Astrocyte of the hippocampus (primary cell): Measurements from ENCODE around the gene FAM124A.

ENCODE experiments used
- DNase-seq: peaks from one replicate; pipeline ENCODE4 v3.0.0; 2011; ENCODE audit warnings: low read depth, low spot score

Gene FAM124A

DNA sequence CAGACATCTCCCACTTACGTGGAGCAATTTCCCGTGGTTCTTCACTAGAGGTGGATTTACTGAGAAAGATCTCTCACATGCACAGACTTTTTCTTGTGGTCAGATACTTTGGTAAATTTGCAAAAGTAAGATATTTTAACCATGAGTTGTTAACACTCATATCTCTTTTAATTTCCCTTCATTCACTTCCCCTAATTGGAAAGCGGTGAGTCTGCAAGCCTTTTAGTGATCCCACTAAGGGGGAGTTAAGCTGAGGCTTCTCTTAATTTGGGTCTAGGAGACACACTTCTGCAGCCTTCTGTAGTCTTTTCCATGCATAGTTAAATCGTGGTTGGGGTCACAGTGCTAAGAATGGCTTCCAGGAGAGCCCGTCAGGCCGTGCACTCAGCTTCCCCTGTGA is 86.6 kb downstream of the FAM124A start:
- no peak for DNase-seq

DNA sequence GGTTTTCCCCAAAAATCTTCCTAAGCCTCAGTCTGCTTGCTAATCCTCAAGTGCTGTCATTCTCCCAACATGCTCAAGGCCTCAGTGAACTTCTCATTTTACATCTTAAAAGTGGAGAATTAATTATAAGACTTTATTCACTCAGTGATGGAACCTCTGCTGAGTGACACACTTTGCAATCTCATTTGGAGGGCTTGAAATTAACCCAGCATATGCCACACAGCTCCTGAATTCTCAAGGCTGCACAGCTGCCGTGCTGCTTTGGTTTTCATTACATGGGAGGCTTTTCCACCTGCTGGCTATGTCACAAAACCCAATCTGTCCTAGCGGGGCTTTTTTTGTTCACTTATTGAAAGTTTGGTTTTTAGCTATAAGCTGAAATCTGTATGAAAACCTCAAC is 89.0 kb downstream of the FAM124A start:
- DNase-seq, result no peak

DNA sequence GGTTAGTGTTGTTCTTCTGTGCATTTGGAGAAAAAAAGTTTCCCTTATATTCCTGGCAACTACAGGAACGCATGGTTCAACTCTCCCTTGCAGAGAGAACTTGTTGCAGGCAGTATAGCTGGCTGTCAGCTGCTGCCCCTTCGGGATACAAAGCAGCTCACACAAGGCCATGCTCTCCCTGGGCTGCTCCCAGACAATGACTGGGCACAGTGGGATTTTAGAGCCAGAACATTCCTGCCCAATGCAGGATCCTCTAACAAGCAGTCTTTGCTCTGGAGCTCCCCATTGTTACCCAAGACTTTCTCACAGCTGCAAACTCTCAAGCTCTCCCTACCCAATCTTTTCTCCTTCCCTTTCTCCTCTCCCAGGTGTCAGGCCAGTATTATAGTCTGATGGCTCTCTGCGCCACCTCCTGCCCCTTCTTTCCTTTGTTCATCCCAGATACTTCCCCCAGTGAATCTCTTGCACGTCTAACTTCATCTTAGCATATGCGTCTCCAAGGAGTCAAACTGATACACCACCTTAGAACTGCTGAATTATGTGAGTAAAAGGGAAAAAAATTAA is 89.8 kb downstream of the FAM124A start:
- DNase-seq, result no peak

DNA sequence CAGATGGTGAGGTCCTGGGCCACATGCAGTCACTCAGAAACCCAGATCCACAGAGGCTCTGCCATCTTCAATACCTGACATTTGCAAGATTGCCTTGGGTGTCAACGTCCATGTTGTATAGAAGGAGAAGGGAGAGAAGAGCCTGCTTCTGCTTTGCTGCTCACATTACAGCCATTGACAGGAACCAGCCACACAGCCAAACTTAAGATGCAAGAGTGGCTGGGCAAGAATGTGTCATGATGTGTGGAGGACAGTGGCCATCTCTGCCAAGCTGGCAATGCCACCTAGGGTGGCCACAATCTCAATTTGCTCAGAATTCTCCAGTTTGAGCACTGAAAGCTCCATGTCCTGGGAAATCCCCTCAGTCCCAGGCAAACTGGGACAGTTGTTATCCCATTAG is 91.4 kb downstream of the FAM124A start:
- DNase-seq, result no peak

DNA sequence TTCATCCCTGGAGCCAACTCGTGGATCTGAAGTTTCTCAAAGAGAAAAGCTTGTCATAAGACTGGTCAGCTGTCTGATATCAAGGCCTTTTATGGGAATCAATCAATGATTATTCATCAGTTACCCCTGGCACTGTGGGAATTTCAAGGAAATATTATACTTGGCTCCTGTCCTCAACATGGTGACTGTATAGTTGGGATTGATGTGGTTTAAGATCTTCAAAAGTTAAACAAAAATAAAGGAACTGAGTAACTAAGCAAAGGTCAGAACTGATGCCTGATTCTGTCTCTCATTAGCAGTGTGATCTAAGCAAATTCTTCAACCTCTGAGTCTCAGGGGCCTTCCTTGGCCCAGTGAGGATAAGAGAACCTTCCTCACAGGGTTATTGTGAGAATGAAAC is 95.1 kb downstream of the FAM124A start:
- peak; percentile 80 for DNase-seq

DNA sequence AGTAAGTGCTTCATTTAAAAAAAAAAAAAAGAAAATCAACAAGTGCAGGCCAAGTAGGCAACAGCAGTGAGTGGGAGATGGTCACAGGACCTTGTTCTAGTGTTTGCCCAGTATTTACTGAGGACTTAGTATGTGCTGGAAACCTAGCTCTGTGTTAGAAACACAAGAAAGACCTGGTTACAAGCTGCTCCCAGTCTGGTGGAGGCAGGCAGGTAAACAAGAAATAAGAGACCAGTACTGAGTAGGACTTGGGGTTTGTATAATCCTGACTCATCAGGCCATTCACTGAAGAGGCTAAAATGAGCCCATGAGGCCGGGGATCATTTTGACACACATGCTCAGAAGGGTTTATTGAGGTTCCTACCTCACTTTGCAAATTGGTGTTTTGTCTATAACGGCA is 95.8 kb downstream of the FAM124A start:
- no peak for DNase-seq

DNA sequence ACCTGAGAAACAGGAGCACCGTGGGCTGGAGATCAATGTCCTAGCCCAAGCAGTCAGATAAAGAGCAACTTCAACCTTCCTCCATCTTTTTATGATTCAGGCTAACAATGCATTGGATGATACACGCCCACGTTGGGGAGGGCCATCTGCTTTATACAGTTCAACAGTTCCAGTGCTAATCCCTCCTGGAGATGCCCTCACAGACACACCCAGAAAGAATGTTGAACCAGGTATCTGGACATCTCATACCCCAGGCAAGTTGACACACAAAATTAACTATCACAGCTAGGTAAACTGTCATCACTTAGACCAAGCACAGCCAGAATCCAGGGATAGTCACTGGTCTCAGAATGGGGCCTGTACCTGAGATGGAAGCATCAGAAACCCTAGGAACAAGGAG is 96.7 kb downstream of the FAM124A start:
- DNase-seq, result no peak

DNA sequence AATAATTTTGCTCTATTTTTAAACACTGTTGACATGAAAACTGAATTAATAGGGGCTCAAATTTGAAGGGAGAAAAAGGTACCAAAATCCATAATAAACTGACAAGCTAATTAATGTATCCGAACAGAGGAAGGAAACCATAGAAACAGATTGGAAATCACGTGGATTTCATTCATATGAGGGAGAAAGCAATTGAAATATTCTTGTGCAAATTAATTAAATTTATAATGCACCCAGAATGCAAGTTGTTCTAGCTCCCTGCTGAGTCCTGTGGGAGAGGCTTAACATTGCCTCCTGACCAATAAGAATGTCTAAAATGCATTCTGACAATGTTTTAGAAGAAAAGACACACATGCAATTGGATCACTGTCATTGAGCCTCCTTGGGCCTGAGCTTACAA is 99.6 kb downstream of the FAM124A start:
- peak; percentile 46 for DNase-seq

DNA sequence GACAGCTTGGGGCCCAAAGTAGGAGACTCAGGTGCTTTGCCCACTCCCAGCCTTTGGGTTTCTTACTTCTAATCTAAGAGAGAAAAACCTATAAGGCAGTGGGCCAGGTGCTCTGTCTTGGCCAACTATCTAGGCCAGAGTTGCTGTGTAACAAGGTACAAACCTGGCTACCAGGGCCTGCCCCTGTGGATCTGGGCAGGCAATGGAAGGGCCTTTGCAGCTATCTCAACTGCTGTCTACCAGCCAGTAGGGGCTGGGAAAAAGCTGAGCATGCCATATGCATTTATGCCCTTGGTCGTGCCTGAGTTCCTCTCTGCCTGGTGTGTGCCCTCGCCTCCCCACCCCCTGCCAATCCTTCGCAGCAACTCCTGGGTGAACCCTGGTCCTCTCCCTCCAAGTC is 100.6 kb downstream of the FAM124A start:
- no peak for DNase-seq

DNA sequence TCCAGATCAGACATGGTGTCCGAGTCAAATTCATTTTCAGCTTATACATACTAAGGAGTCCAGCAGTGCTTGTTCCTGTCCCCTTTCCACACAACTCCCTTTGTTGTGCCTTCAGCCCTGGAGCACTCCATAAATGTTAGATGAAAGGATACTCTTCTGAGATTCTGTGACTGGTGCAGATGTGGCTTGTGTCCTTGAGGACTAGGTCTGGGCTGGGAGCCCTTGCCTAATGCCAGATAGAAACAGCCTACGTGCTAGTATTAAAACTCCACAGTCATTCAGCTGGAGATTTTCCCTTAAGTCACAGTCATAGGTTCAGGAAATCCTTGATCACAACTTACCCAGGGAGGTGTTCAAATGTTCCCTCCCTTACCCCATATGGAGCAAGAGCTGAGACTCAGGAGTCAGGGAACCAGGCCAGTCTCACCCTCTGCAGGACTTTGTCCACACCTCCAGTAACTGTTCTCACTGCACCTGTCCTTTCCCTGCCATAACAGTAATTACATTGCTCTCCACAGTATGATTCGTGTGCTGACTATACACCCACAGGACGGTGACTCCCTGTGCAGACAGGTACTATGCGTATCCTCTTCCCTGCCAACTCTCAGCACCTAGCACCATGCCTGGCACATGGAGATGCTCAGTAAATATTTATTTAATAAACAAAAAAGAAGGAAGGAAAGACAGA is 101.8 kb downstream of the FAM124A start:
- no peak for DNase-seq

DNA sequence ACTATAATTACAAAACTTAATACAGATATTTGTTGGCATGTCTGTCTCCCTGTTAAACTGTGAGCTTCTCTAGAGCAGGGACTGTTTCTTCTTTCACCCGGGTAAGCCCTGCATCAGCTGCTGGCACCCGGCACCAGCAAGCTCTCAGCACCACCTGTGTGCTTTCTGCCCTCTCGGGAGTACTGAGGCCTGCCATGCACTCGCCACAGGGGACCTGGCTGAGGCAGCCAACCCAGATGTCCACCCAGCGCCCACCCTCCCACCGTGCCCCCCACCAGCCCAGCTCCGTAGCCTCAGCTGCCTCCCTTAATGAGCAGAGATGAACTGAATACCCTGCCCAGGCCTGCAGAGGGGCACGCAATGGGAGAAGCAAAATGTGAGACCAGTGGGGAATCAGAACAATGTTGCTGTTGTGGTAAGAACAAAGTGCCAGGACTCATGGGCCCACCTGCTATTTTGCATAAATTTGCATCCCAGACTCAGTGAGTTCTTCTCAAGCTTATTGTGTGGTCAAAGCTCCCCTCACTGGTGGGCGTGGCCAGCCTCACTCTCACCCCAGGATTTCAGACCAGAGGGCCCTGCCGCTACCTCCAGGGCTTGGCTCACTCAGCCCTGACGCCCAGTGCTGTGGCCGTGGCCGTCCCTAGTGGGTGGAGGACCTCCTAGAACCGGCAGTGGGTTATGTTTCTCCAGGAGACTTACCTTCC is 102.7 kb downstream of the FAM124A start:
- DNase-seq, result peak; percentile 73

DNA sequence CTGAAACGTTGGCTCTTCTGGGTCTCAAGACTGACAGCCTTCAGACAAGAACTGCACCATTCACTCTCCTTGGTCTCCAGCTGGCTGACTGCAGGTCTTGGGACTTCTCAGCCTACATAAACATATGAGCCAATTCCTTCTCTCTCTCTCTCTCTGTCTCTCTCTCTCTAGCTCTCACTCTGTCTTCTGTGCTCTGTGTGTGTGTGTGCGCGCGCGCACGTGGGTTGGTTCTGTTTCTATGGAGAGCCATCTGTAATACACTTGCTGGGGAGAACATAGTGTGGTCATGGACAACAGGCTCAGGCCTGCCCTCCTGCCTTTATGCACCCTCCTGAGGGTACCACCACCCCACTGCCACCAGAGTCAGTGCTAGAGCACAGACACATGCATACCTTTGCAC is 103.6 kb downstream of the FAM124A start:
- DNase-seq, result no peak

DNA sequence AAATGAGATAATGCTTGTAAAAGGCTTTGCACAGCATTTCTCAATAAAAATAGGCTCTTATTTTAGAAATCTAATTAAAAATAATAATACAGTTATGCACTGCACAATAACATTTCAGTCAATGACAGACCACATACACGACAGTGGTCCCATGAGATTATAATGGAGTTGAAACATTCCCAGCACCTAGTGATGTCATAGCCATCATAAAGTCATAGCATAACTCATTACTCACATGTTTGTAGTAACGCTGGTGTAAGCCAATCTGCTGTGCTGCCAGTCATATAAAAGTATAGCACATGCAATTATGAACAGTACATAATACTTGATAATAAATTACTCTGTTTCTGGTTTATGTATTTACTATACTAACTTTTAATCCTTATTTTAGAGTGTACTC is 104.6 kb downstream of the FAM124A start:
- DNase-seq, result no peak

DNA sequence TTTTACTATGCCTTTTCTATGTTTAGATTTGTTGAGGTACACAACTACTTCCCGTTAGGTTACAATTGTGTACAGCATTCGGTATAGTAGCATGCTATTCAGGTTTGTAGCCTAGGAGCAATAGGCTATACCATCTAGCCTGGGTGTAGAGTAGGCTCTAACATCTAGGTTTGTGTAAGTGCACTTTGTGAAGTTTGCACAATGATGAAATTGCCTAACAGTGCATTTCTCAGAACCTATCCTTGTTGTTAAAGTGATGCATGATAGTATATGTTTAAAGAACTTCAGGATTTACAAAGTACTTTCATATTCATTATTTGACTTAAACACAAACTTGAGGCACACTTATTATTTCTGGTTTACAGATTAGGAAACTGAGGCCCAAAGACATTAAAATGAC is 105.8 kb downstream of the FAM124A start:
- no peak for DNase-seq

DNA sequence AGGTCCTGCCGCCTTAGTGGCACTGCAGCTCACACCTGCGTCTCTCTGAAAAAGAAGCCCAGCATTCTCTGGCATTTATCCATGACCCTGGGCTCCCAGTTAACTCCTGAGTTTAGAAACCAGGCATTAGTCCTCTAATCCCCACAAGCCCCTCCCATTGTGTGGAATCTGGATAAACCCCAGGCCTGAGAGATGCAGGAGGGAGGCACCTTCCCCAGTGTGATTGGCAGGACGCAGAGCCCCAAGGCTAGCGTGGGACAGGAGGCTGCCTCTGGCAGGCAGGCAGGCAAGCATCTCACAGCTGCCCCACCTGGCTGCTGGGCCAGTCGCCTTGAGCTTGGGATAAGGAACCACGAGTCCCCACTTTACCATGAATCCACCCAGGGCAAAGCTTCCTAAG is 106.3 kb downstream of the FAM124A start:
- peak; percentile 60 for DNase-seq

DNA sequence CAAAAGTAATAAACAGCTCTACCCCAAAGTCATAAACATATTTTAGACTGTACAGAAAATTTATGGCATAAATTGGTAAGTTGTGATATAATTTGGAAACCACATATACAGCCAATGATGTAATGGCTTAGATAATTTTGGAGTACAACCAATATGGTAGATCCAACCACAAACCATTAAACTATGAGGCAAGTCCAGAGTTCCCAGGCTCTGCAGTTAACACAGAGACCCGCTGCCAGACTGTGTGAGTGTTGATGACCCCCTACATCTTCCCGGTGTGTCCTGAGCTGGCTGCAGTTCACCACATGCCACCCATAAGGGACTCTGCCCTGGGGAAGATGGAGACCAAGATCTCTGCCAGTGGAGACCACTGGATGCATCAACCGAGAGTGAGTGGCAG is 107.4 kb downstream of the FAM124A start:
- peak; percentile 41 for DNase-seq

DNA sequence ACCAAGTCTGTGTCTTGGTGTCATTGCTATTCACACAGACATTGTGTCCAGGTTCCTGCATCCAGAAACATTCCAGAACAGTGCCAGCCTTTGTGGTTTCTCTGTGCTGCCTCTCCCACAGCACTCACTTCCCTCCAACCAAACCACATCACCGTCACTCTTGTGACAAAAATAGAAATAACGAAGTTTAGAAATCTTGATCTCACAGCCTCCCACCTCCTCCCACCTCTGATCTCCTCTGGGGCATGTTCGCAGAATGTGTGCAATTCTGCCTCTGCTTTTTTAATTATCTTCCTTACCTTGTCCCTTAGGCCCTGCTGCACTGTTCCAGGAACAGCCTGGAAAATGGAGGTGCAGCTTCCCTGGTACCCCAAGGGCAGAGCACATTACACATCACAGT is 108.6 kb downstream of the FAM124A start:
- peak; percentile 95 for DNase-seq

DNA sequence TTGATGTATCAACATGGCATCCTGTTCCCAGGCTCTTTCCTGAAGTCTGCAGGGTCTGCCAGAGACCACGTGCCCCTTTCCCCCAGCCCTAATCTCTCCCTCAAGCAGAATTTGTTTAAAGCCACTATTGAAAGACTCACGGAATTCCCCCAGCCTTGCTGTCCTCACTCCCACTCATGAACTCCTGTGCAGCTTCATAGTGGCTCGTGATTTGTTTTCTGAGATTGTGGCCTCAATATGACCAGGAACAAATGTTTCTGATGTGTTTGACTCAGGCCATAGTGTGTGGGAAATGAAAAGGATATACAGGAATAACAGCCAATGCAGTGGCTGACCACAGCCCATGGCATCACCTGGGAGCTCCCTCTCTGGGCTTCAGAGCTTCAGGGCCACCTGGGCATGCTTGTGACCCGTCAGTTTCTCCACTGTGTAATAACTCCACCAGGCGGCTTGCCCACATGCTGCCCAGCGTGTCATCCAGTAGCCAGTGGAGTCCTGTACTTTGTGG is 109.2 kb downstream of the FAM124A start:
- peak; percentile 38 for DNase-seq

DNA sequence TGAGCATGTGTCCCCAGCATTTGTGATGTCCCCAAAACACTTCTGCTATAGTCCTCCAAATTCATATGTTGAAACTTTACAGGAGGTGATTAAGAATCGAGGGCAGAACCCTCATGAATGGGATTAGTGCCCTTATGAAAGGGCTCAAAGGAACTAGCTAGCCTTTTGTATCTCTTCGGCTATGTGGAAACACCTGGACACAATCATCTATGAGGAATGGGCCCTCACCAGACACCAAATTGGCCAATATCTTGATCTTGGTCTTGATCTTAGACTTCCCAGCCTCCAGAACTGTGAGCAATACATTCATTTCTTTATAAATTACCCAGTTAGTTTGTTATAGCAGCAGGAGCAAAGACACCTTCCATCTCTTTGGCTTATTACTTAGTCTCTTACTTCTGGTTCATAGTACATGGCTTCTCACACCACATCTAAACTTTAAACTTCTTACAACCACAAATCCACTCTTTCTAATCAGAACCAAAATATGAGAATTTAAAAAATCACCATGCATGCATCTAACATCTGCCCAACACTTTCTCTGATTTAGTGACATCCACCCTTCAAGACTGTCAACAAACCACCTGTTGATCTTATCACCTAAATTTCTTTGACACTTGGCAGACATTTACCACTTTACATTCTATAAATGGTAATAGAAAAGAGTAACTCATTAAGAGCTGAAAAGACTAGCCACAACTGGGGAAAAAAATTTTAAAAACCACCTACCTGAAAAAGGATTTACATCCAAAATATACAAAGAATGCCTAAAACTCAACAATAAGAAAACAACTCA is 110.6 kb downstream of the FAM124A start:
- no peak for DNase-seq

DNA sequence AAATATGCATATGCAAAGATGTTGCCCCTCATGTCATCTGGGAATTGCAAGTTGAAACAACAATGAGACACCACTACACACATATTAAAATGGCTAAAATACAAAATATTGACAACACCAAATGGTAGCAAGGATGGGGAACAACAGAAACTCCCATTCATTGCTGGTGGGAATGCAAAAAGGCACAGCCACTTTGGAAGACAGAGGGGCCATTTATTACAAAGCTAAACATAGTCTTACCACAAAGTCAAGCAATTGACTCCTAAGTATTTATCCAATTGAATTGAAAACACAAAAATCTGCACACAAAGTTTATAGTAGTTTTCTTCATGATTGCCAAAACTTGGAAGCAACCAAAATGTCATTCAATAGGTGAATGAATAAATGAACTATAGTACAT is 111.2 kb downstream of the FAM124A start:
- DNase-seq, result no peak

DNA sequence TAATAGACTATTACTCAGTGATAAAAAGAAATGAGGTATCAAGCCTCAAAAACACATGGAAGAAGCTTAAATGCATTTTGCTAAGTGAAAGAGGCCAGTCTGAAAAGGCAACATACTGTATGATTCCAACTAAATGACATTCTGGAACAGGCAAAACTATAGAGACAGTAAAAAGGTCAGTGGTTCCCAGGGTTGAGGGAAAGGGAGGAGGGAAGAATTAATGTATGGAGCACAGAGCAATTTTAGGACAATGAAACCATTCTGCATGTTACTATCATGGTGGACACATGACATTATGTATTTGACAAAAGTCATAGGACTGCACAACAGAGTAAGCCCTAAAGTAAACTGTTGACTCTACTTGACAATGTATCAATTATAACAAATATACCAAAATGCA is 111.6 kb downstream of the FAM124A start:
- no peak for DNase-seq
